Midbrain (tissue), 1 donor: ENCODE results near the gene MMP3.

Experiments used
- DNase-seq: peaks from one replicate; lab custom pipeline; 2025; lab: John Stamatoyannopoulos, UW

Gene MMP3

DNA sequence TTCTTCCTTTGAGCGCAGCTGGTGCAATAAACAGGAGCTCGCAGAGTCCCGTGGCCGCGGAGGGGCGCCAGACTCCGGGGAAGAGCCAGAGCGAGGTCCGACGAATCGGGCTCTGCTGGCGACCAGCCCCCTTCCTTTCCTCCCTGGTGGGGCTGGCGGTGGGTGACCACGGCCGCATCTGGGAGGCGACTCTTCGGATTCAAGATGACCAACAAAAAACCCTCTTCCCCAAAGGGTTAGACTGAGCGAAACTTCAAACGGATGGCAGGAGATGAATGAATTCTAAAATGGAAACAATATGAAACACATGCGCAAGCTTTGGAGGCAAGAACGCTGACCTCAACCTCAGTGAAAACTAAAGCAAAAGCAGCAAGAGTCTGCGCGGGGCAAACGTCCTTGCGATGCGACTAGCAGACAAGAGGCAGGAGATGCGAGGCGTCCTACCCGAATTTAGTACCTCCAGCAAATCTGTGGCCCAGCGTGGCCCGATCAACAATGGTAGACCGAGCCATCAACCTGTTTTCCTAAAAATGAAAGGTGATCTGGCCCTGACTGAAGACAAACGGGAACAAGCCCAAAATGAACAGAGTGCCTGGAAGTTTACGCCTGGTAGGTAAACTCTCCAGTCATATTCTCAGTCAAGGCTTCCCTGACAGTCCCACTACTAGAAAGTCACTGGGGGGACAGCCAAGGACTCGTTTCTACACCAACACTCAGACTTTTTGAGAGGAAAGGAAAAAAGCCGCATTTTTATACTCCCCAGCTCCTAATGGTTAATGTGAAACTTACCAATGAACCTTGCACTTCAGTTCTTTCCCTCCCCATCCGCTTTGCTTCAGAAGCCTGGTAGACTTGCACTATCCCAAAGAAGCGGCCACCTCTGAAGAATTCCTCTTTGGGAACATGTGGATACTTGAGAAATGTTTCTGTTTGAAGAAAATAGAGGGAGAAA lies 11.6 kb downstream of the MMP3 start:
- DNase-seq: no peak

DNA sequence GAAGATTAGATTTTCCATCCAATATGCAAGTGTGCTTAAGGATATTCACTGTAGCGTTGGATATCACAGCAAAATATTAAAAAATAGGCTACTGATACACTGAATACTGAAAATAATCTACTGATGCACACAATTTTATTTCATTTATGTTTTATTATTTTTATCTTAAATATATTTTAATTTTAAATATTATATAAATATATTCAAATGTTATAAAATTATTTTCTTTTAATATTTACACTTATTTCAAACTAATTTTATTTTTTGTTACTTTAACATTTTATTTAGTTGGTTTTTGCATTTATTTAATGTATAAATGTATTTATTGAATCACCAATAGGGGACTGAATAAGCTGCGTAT lies 12.3 kb downstream of the MMP3 start:
- DNase-seq: no peak

DNA sequence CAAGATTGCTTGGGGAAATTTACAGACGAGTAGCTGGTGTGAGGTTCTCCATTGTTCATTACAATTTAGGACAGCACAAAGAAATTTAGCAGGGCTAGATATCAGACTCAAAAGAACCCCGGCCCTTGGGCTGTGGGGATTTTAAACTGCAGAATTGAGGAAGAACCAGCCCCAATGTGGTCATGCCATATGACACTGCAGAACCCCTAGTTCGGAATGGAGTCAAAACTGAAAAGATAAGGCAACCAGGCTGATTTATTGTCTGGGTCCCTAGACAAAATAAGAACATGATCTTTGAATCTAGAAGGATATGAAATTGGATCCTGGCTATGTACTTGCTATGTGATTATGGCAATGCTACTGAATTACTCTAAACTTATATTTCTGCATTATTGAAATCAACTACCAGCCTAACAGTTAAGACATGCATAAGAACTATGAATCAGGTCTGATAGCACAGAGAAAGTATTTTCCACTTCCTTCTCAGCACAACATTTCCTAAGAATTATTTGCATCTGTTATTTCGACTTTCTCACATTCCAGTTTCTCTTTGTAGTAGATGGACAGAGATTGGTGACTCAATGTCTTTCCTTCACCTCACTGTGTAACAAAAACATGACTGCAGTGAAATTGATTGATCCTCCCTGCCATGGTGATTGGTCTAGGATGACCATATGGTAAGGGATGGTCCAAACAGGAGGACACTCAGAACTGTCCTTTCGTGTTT lies 13.2 kb downstream of the MMP3 start:
- no peak for DNase-seq

DNA sequence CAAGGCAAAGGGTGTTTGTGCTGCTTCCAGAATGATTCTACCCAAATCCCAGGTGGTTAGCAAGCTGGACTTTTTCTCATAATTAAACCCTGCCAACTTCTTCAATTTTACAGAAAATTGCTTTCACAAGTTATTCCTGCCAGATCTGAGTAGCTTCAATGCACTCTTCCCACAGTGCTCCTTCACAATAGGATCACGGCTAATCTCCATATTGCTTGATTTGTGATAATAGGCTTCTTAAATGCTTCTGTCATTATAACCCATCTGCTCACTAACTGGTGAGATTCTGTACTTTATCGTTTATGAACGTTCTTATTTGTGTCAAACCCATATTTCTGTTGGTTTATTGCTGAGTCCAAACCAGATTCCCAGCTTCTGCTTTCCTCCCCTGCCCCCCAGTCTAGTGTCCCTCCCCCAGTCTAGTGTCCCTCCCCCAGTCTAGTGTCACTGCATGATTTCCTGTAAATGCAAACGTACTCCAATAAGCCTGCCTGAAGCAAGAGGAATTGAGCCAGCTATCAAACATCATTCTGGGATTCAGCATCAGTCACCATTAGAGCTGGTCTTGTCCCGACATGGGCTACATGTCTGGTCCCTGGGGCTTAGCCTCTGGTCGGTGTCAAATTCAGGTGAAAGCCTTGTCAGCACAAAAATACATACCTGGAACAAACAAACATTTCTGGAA lies 14.0 kb downstream of the MMP3 start:
- no peak for DNase-seq

DNA sequence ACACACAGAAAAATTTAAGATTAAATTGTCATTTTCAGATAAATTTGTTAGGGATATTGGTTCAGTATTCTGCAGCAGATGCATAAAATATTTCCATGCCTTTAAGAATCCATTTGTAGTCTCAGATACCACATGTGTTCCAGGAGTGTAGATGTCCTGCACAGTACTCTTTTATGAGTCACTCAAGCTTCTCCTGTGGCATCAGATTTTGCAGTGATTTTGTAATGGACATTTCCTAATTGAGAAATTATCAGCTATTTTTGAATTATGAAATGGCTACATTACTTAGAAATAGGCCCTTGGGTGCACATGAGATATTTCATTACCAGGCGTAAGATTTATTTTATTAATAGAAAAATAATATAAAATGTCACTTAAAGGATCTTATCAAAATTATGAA lies 18.9 kb downstream of the MMP3 start:
- no peak for DNase-seq

DNA sequence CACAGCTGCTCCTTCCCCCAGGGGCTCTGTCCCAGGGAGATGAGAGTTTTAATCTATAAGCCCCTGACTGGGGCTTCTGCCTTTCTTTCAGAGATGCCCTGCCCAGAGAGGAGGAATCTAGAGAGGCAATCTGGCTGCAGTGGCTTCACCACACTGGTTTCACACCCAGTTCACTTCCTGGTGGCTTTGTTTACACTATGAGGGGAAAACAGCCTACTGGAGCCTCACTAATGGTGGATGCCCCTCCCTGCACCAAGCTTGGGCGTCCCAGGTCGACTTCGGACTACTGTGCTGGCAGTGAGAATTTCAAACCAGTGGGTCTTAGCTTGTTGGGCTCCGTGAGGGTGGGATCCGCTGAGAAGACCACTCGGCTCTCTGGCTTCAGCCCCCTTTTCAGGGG lies 23.9 kb downstream of the MMP3 start:
- no peak for DNase-seq

DNA sequence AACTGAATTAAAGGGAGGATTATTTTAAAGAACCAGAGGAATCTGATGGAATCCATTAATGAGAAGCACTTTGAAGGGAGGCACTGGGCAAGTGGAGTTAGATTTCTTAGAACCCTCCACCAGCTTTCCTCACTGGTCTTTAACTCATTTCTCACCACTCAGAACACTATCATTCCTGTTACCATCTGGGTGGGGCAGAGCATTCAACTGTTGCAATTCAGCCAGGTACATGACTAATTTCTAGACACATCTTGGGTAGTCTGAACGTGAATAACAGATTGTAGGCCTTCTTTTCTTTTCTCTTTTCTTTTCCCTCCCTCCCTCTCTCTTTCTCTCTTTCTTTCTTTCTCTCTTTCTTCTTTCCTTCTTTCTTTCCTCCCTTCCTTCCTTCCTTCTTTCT lies 29.9 kb downstream of the MMP3 start:
- DNase-seq: no peak

DNA sequence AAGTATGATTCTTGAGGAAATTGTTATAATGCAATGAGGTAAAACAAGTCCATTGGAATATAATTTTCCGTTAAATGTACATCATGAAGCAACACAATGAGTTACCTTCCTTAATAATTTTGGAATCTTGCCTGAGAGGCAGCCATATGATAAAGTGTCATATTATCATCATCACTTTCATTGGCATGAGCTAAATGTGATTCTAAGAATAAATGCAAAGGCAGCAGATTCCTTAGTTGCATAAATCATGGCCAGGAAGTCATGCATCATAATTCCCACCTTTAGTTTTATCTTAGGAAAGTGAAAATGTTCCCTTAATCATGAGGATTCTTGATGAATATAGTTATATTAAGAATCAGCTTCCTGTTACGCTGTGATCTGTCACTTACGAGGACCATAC lies 31.2 kb downstream of the MMP3 start:
- no peak for DNase-seq

DNA sequence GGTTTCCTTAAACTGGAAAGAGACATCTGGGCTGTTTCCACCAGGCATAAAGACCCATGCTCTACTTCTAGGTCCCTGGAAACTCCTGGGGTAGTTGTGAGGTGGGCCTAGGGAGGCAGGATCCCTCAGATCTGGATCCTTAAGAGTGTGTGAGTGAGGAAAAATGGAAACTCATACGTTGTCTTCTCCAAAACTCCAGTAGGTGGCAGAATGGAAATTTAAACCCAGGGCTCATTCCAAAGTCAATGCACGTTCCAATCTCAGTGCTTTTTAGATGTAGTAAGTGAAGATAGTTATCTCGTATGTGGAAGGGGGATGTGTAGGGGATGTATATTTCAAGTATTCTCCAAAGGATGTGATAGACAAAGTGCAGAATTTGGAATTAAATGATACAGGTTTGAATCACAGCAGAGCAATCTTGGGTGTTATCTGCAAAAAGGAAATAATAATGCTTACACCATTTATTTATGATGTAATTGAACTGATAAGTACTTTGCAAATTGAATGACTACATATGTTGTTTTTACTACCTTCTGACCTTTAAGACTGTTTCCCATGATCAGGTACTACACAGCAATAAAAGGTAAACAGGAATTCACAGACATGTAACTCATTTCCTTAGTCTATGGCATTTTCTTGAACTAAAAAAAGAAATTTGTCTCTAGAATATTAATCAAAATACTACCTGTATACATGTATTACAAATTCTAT lies 32.3 kb downstream of the MMP3 start:
- DNase-seq: no peak

DNA sequence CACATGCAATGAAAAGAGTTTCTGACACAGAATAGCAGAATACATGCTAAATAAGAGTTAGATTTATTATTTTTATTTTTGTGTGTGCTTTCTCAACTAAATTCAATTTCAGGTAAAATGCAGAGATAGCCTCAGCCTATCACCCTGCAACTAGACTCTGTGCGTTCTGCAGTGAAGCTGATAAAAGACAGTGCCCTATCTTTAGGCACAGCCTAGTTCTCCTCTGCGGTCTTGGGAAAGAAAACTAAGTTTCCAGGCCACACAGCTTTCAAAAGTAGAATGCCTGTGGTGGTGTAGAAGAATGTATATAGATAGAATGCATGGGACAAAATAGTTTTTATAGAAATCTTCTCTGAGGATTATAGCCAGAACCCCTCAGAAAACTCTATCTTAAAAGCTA lies 33.4 kb downstream of the MMP3 start:
- DNase-seq: no peak

DNA sequence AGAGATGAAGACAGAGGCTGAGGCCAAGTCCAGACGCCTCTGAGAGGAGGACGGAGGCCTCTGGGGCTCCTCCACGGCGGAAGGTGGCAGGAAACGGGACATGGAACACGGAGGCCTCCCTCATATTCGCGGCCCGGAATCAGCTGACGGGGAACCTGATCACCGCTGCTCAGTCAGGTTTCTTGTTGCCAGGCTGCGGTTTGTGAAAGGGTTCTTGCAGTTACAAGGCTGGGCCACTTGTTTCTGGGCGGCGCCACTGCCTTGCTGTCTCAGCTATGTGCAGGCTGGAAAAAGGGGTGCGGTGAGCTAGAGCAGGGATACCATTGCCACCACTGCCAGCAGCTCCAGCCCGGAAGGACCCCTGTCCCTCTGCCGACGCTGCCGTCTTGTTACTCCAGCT lies 35.5 kb downstream of the MMP3 start:
- DNase-seq: no peak

DNA sequence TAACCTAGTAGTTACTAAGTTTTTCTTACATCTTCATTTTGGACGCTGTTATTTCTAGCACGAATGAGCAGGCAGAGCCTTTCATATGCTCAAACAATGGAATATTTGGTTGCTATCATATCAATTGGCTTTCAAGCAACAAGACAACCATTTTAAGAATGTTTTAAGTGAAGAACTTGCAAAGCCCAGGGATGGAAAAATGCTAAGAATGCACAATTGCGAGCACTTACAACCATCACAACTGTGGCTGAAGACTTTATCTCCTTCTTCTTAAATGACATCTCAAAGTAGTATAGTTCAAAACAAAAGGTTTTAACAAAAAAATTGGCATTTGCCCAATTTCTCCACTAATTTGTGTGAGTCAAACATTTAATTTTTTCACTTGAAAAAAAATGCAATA lies 37.1 kb downstream of the MMP3 start:
- DNase-seq: no peak

DNA sequence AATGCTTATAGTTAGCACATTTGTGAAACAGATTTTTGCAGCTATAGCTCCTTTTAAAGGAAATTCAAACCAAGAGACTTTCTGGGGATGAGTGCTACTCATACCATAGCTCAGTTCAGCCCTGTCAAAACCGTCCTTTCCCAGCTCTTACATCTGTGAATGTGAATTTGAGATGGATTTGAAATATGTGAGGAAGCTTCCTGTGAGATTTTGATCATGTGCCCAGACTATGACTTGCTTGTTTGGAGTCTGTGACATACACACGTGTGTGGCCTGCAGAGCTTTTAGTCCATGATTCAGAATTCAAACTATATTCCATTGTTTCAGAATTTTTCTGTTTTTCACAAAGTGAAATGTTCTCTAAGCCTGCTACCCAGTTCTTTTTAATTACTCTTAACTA lies 41.1 kb downstream of the MMP3 start:
- DNase-seq: no peak

DNA sequence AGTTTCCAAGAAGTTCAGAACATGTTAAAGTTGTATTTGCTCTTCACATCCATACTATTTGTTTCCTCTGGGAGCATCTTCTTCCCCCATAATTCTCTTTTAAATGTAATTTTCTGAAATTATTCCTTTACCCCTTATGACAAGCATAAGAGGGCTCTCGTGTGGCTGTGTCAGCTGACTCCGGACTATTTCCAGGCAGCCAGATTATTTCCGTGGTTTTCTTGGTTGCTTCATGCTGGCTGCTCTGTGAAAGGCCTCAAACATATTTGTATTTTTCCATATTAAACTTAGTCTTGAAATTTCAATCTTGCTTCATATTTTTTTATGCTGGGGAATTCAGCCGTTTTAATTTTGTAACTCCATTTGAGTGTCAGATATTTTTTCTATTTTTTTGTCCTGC lies 42.6 kb downstream of the MMP3 start:
- DNase-seq: no peak

DNA sequence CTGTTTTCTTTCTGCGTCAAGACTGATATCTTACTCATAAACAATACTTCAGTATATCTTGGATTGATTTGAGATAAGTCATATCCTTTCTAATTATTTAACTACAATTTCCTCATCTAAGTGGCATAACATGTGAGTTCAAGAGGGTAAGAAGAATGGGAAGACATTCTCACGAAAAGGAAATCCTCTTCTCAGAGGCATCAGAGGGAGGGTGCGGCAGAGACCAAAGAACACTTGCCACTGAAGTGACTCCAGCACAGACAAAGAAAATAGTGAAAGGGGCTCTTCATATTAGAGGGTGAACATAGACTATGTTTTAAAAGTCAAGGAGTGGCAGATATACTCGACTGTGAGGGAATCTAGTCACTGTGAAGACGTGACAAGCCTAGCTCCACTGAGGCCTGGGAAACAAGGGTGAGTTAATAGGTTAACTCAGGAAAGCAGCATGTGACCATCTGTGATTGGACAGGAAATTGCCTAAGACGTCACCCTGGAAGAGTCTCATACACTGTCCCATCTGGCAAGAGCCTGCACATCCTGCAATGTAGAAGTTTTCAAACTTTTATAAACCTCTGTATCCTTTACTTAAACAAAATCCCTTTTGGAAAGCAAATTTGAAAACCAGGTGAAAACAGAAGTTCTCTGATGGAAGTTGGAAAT lies 43.6 kb downstream of the MMP3 start:
- no peak for DNase-seq

DNA sequence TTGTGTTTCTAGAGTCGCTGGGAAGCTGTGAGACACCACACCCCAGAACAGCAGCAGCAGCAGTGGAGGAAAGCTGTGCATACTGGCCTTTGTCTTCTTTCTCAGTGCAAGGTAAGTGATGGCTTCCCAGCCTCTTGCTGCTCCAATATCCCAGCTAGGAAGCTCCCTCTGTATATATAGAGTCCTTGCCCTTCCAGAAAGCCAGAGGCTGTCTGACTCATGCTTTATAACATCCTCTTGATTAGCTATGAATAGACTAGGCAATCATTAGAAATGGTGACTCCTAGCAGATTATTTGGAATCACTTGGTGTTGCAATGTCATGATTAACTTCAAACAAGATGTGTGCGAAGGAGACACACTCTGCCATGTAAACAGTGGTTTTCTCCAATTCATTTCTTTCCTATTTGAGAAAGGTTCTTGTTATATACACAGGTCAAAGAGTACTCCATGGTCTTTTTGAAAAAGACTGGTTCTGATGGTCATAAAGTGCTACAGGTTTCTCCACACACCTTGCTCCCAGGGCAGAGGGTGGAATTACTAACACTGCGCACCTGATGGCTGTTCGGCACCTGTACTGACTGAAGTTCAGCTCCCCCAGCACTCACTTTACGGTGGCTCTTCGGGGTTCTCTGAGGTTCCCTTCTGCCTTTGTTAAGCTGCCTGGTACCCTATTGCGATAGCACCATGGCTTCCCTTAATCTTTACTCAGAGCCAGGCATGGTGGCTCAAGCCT lies 45.2 kb downstream of the MMP3 start, which contains the start of gene MMP1:
TSS of gene MMP1 (minus strand) at position 149 of the 735 bp plus-strand sequence. CDS start at position 81, 68 bp downstream.
- no peak for DNase-seq

DNA sequence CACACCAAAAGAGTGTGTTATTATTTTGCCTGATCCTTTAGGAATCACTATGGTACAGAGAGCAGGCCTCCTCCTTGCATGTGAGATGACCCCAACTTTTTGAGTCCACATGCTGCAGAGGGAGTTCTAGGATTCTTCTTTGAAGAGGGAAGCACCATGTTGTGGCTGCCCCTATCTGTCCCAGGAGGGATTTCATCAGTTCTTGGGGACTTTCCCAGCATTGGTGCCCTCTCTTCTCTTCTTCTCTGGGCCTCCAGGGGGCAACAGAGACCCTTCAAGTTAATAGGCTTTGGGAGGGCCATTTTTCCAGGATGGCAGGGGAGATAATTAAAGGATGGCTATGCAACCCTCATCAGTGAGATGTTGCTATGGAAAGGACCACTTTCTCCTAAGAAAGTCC lies 49.0 kb downstream of the MMP3 start:
- no peak for DNase-seq

DNA sequence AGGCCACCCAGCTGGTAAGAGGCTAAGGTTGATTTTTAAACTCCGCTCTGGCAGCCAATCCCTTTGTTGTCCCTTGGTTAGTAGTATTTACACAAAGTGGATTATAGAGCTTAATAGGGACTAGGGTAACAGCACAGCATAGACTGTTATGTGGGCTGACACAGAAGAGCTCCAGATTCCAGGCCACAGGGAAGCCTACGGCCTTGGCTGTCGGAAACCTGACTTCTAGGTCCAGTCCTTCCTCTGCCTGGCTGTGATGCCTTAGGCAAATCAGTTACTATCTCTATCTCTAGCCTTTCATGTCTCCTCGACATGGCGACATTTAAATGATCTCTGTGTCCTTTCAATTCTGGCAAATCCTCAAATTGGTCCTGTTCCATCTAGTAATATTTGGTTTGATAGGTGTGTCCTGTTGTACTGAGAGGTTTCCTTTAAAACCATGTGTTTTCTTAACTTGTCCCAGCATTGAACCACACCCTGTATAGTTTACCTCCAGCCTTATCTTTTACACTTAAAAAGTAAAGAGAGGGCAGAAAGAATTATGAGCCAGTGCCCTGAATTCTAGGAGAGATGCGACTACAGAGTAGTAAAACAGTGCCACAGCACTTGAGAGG lies 49.6 kb downstream of the MMP3 start:
- no peak for DNase-seq

DNA sequence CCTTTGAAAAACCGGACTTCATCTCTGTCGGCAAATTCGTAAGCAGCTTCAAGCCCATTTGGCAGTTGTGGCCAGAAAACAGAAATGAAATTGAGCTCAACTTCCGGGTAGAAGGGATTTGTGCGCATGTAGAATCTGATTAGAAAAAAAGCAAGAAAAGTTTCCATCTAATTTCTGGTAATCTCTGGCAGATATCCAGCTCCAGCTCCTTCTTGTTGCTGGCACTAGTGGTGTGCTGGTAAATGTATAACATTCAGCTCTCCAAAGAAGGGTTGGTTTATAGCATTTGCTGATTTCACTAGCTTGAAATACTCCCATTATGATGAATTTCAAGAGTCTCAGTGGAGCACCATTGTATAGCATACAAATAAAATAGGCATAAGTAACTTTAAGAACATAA lies 50.8 kb downstream of the MMP3 start:
- DNase-seq: no peak

DNA sequence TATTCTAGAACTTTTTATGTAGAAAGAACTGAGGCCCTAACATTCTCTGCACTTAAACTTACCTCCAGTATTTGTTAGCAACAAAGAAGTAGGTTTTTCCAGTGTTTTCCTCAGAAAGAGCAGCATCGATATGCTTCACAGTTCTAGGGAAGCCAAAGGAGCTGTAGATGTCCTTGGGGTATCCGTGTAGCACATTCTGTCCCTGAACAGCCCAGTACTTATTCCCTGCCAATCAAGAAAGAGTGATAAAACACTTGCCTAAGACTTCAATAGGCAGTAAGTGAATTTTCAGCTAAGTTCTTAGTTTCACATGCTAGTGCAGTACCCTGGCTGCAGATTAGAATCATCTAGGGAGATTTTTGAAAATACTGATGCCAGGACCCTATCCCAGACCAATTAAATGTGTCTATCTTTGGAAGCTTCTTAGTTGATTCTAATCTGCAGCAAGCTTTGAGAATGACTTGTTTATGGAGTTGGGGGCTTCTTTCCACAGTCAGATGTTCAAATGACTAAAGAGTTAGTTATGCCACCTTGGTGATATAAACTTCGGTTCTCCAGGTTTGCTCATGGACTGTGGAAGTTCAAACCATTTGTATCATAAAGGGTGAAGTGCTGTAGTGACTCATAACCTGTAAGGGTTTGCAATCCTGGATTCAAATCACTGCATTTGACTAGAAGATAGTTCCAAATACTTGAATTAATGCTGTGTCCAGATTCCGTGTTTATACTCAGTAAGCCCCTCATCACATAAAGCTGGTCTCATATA lies 52.0 kb downstream of the MMP3 start:
- no peak for DNase-seq
